ENCODE data around the gene IFNGR2.
A peak's percentile ranks its signal among the peaks of the same experiment; 100 is the strongest.
"Not testable (repeated sequence)": the region's sequence is repeated elsewhere in the genome, so short reads cannot be mapped to it uniquely, and the experiment has no call there.

The IFNGR2 gene

DNA sequence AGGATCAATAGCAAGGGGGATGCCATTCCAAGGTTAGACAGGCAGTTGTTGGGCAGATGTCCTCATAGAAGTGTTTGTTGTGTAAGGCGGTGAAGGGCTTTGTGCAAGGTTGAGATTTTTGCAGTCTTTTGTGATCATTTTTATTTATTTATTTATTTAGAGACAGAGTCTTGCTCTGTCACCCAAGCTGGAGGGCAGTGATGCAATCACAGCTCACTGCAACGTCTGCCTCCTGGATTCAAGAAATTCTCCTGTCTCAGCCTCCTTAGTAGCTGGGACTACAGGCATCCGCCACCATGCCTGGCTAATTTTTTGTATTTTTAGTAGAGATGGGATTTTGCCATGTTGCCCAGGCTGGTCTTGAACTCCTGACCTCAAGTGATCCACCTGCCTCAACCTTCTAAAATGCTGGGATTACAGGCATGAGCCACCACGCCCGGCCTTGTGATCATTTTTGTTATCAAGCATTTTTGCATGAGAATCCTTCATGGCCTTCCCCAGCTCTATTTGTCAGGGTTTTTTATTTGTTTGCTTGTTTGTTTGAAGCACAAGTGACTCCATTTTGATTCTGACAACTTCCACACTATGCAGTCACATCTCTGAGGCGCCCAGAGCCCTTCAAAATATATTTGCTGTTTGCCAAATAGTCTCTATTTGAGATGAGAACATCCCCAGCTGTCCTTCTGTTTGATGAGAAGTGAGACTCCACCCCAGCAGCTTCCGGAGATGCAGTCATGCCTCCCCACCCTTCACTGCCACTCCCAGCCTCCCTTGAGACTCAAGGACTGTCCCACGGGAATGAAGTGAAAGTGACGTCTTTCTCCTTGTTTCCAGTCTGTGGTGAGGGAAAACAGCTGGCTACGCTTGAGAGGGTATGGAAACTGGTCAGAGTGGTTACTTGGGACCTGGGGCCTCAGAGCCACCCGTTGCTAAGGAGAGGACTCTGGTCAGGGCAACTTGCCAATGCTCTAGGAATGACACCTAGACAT is 38.6 kb downstream of the IFNGR2 start:
- no peak for DNase-seq (ENCODE audit: low read depth)

GRCh38 chr21:33443194-33443593 is 40.0 kb downstream of the IFNGR2 start:
- no peak for DNase-seq (ENCODE audit: low read depth)

- DNase-seq (ENCODE audit: low read depth), result no peak
These were observed 41.3 kb downstream of the IFNGR2 start for GRCh38 chr21:33444499-33444898.

GRCh38 chr21:33446620-33447019 is 43.4 kb downstream of the IFNGR2 start:
- not testable (repeated sequence) for DNase-seq (ENCODE audit: low read depth)

- no peak for DNase-seq (ENCODE audit: low read depth)
These were observed 46.4 kb downstream of the IFNGR2 start for GRCh38 chr21:33449616-33450015.

- no peak for DNase-seq (ENCODE audit: low read depth)
These were observed 48.4 kb downstream of the IFNGR2 start for GRCh38 chr21:33451634-33452071.

DNA sequence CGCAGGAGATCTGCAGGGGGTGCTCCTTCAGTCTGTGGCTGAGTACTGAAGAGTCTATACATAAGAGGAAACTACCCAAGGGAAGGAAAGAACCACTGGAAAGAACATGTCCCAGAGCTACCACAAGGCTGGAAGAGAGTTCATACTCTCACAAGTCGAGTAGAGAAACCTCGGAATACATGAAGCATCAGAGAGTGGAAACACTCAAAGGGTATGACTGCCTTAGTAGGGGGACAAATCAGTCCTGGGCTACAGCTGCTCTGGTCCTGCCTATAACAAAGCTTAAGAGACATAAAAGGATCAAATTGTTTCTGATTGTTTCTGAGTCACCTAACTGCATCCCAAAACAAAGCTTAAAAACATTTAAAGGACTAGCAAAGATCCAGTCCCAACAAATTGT is 49.1 kb downstream of the IFNGR2 start:
- DNase-seq (ENCODE audit: low read depth), result no peak

DNA sequence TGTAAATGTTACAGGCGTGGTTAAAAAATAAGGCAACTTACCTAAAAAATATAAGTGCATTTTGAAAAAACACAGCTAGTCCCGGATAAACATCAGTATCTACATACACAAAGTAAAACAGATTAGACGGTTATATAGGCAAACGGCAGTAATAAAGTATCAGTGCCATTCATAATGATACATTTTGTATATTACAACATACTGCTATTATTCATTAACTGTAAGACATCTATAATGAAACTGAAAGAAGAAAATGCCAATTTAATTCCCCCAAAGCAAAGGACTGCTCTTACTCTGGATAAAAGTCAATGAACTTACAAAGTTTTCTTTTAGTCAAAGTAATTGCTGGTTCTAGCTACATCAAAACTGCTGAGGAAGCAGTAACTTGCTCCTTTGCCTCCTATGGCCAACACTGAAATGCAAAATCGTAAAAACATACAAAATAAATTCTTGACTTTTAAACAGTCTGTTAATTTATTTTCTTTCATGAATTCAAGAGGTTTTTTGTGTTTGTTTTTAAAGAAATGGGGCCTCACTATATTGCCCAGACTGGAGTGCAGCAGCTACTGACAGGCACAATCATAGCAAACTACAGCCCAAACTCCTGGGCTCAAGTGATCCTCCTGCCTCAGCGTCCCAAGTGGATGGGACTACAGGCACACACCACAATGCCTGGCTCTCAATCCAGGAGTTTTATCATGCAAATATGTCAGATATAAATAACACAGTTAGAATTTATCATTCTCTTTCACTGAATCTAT is 52.7 kb downstream of the IFNGR2 start:
- no peak for DNase-seq (ENCODE audit: low read depth)

GRCh38 chr21:33458861-33459260 is 55.6 kb downstream of the IFNGR2 start:
- DNase-seq (ENCODE audit: low read depth), result no peak

- no peak for DNase-seq (ENCODE audit: low read depth)
These were observed 58.5 kb downstream of the IFNGR2 start for GRCh38 chr21:33461538-33462250.

DNA sequence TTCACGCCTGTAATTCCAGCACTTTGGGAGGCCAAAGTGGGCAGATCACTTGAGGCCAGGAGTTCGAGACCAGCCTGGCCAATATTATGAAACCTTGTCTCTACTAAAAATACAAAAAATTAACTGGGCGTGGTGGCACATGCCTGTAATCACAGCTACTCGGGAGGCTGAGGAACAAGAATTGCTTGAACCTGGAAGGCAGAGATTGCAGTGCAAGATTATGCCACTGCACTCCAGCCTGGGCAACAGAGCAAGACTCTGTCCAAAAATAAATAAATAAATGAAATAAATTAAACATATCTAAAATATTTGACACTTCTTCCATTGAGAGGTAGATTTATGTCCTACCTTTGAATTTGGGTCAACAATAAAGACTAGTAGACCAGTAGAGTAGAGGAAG is 66.0 kb downstream of the IFNGR2 start:
- DNase-seq (ENCODE audit: low read depth), result not testable (repeated sequence)

DNA sequence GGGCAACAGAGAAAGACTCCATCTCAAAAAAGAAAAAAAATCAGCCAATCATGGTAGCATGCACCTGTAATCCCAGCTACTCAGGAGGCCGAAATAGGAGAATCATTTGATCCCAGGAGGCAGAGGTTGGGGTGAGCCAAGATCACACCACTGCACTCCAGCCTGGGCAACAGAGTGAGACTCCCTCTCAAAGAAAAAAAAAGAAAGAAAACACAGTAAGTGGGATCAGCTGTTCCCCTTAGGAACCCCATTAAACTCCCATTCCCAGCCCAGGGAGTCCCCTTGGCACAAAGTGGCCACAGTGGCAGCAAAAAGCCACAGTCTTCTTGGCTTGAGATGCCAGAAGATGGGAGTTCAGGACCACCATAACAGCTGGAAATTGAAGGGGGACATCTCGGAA is 67.5 kb downstream of the IFNGR2 start:
- no peak for DNase-seq (ENCODE audit: low read depth)

GRCh38 chr21:33473344-33473743 is 70.1 kb downstream of the IFNGR2 start:
- no peak for DNase-seq (ENCODE audit: low read depth)

DNA sequence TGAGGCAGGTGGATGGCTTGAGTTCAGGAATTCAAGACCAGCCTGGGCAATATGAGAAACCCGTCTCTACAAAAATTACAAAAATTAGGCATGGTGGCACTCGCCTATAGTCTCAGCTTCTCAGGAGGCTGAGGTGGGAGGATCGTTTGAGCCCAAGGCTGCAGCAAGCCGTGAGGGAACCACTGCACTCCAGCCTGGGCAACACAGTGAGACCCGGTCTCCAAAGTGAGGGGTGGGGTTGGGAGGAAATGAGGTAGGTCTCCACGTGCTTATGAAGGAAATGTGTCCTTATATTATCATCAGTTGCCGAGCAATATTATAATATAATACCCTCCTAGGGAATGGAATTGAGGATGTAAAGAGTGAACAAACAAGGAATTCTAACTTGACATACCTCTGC is 73.9 kb downstream of the IFNGR2 start:
- no peak for DNase-seq (ENCODE audit: low read depth)

GRCh38 chr21:33478182-33478581 is 75.0 kb downstream of the IFNGR2 start:
- no peak for DNase-seq (ENCODE audit: low read depth)

DNA sequence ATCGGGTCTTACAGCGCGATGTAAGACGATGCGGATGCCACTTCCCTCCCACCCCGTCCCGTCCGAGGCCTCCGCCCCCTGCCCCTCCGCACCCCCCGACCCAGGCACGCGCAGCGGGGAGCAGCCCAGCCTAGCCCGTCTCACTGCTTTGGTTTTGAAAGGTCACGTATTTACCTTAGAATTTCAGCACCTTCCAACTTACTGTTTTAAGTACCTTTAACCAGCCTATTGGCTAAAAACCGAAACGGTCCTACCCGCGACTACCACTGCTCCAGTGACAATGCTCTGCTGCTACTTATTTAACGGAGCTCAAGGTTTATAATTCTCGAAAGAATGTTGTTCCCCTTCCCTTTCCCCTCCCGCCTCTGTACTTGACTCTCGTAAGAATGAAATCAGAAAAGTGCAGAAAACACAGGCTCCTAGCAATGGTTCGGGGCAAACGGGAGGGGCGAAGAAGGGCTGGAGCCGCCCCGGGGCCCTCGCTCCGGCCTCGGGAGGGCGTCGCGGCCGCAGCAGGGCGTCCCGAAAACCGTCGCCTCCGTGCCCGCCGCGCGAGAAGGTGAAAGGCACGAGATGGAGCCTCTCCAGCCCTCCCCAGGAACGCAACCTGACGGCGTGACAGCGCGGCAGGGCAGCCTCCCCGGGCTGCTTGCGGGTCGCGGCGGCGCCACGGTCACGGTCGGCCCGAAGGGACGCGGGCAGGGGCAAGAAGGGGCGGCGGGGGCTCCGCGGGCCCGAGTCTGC is 75.9 kb downstream of the IFNGR2 start:
- peak; percentile 23 for DNase-seq (ENCODE audit: low read depth)

DNA sequence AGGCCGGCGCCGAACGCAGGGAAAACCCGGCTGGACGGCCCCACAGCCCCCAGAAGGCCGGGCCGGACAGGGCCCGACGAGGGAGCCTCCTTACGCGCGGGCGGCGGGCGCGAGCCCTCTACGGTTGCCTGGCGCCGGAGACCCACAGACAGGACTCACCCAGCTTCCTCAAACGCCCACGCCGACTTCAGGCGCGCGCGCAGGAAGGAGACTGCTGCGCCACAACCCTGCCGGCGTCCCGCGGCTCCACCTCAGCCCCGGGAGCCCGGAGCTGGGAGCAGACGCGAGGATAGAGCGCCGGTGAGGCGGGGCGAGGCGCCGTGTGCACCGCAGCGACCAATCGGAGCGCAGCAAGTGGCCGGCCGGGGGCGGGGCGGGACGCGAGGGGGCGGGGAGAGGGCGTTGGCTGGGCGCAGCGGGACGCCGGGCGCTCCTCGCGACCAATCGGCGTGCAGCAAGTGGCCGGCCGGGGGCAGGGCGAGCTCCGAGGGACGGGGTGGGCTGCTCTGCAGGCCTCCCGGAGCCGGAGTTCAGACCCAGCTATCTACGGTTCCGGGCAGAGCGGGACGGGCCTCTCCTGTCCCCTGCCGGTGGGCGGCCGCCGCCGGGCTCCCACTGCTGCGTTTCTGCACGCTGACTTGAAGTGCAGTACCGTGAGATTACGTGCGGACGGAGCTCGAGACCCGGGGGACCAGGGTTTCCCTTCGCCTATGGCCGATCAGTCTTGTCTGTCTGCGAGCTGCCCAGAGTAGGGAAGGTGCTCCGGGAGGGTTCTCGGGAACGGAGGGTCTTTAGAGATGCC is 76.7 kb downstream of the IFNGR2 start, which contains the start of gene TMEM50B:
Gene TMEM50B (minus strand): TSS at position 296 of the 802 bp plus-strand sequence. CDS start 11,089 bp downstream, outside the sequence.
- peak; percentile 97 for DNase-seq (ENCODE audit: low read depth)

GRCh38 chr21:33480481-33481103 is 77.4 kb downstream of the IFNGR2 start:
- no peak for DNase-seq (ENCODE audit: low read depth)

DNA sequence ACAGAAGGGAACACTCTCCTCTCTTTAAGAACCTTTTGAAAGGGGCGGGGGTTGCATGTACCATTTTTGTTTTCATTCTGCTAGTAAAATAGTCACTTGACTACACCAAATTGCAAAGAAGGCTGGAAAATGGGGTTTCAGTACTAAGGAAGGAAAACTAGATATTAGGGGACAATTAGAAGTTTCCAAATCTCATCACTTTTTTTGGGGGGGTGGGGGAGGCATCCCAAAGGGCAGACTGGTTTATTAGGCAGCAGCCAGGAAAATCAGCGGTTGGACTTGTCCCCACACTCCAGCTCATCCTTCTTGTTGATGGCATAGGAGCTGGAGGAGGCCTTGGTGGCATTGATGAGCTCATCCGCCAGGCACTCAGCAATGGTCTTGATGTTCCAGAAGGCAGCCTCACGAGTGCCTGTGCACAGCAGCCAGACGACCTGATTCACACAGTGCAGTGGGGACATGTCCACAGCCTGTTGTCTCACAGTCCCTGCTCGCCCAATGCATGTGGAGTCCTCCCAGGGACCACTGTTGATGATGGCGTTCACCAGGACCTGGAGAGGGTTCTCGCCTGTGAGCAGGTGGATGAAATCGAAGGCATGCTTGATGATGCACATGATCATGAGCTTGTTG is 78.2 kb downstream of the IFNGR2 start:
- no peak for DNase-seq (ENCODE audit: low read depth)
